Adrenal gland (tissue), 12 donors: ENCODE data around the gene TEX22. TPM values are rescaled to one million over a fixed set of nuclear protein-coding genes. Genes with fewer than 3 reads are reported as not detected.

Source experiments
- DNase-seq, 7 donors: peaks; one replicate each; pipeline ENCODE4 v3.0.0-alpha.2; 2019 to 2020
- H3K27ac ChIP-seq, 5 donors: fragments of 200-600 bp; sonication (generic) in 4 of 5; 1 replicate in 3 of 5; 2 replicates in 2 of 5; pipeline versions ENCODE4 v1.5.1 to v1.8.0; 2016 to 2020; ENCODE audit warnings: mild to moderate bottlenecking in 1 of 5
- H3K27me3 ChIP-seq: fragments of 200-600 bp; 2 replicates; pipeline ENCODE4 v1.8.0; 2021
- H3K36me3 ChIP-seq, 2 donors: fragments of 200-600 bp; replicated peaks in 1 of 2; 1 replicate in 1 of 2; 2 replicates in 1 of 2; pipeline versions ENCODE4 v1.5.1 to v1.8.0; 2018 to 2022
- H3K4me1 ChIP-seq, 2 donors: fragments of 200-600 bp; replicated peaks in 1 of 2; 1 replicate in 1 of 2; 2 replicates in 1 of 2; pipeline versions ENCODE4 v1.5.1 to v1.8.0; 2018 to 2021
- H3K4me3 ChIP-seq, 4 donors: fragments of 200-600 bp; sonication (generic) in 3 of 4; one replicate each; pipeline ENCODE4 v1.5.1; 2016 to 2018
- H3K9me3 ChIP-seq, 3 donors: fragments of 200-600 bp; sonication (generic) in 1 of 3; replicated peaks in 1 of 3; 1 replicate in 2 of 3; 2 replicates in 1 of 3; pipeline versions ENCODE4 v1.5.1 to v1.8.0; 2016 to 2021
- POLR2A ChIP-seq, 2 donors: fragments of 450-650 bp; IDR thresholded peaks; one replicate each; pipeline ENCODE4 v1.6.1; 2017; ENCODE audit warnings: antibody characterized with exemption in 2 of 2, mild to moderate bottlenecking in 2 of 2, moderate library complexity in 1 of 2
- WGBS, 4 donors: extraction: QIAGEN DNeasy Blood & Tissue Kit in 2 of 4; methylation state at CpG; one replicate each; pipeline versions ENCODE4 v1.1.5 to v1.1.7; 2013 to 2017; 5-methylcytosine and 5-hydroxymethylcytosine counted together
- intact Hi-C, 2 donors: fragments of 100-400 bp; cut with DNase I; formaldehyde crosslinking; loops; one replicate each; pipeline versions ENCODE4 v1.14.1 to v1.15.0; 2022 to 2023
- polyA plus RNA-seq, 3 donors: library from polyadenylated mRNA; stranded (reverse); fragments of 200-250 nt in 2 of 3; fragments of 350-450 nt in 1 of 3; fragmentation: Illumina TruSeq in 1 of 3; extraction: RNeasy Lipid Tissue Mini Kit (QIAGEN cat#74804) in 1 of 3; gene quantifications; one replicate each; pipeline ENCODE4 v1.2.3, GENCODE V29; 2013 to 2014
- total RNA-seq, 9 donors: library from RNA; depleted of rRNA in 4 of 9; stranded (reverse); fragments of >200 nt in 4 of 9; fragments of 120-200 nt in 1 of 9; fragmentation: NEBNext Ultra II Directional in 1 of 9; extraction: Animal tissue kit (Norgen Biotek cat#: 25700) in 1 of 9; gene quantifications; one replicate each; pipeline versions ENCODE4 v1.1.0 to v1.2.4, GENCODE V29; 2013 to 2023
- TF ChIP-seq, protein P1 (sequence below), 6 experiments: fragments of 450-650 bp in 4 of 6; fragments of 200-600 bp in 2 of 6; sonication (generic) in 1 of 6; IDR thresholded peaks; 1 replicate in 5 of 6; 2 replicates in 1 of 6; pipeline versions ENCODE4 v1.5.1 to v1.8.0; 2016 to 2021; ENCODE audit warnings: antibody characterized with exemption in 6 of 6, mild to moderate bottlenecking in 2 of 6, moderate library complexity in 1 of 6
- donor health status: healthy with polysubstance abuse.
- donor health status: Bipolar disorder and iron deficiency.
- donor health status: DM: yes; HTN: yes; CAD: no.
- donor health status: DM: no; HTN: no; CAD: no.
- donor health status: DM: no; HTN: no; CAD: no.
- donor health status: DM: yes; HTN: yes; CAD: no.

The TEX22 gene
- total and polyA plus RNA-seq, 12 donors: 0.17 to 2.8 (median 0.38) TPM; not detected in 3

DNA sequence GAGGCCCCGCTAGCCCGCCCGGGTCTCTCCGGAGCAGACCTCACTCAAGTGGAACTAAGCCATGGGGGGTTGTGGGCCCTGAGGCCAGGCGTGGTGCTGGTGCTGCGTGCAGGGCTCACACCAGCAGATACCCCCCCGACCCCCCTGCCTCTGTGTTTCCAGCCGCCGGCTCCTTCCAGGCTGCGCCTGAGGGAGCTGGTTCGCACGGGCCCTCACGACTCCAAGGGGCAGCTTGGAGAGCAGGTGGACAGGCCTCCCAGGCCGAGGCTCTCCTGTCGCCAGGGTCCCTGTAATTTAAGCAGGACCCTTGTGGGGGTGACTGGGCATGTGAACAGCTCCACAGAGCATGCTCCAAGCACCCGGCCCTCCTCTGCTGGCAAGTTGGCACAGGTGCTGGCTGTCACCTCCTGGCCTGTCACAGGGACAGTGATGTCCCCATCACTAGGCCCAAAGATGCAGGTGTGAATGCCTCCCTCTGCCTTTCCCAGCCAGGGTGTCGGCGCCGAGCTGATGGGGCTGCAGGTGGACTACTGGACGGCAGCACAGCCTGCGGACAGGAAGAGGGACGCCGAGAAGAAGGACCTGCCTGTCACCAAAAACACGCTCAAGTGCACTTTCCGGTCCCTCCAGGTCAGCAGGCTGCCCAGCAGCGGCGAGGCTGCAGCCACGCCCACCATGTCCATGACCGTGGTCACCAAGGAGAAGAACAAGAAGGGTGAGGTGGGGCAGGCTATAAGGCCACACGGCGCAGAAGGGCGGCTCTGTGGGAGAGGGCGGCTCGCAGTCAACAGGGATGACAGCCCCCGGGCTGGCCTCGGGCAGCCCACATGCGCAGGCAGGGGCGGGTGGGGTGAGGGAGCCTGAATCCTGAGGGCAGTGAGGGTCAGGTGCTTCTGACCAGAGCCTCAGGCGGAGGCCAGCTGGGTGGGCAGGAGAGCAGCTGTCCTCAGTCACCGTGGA lies 5.9 kb upstream of the TEX22 start:
- Histone ChIP-seq H3K4me1 (peaks cover 0 to under 1% of the 10 kb centered on the region in 2 donors), H3K27ac (no peak overlapping the region), H3K27me3 (no peaks in the 10 kb centered on the region), H3K9me3 (no peaks in the 10 kb centered on the region), H3K36me3 (no peaks in the 10 kb centered on the region), H3K4me3 (no peak overlapping the region)
- 91 to 95% (median 94%) methylated on average over 17 to 40 of the region's 40 CpGs for WGBS, 4 donors
- DNase-seq: peak in 1 of 7 donors; percentile 18
- intact Hi-C loops: no loop called here
- TF ChIP-seq, protein P1, sequence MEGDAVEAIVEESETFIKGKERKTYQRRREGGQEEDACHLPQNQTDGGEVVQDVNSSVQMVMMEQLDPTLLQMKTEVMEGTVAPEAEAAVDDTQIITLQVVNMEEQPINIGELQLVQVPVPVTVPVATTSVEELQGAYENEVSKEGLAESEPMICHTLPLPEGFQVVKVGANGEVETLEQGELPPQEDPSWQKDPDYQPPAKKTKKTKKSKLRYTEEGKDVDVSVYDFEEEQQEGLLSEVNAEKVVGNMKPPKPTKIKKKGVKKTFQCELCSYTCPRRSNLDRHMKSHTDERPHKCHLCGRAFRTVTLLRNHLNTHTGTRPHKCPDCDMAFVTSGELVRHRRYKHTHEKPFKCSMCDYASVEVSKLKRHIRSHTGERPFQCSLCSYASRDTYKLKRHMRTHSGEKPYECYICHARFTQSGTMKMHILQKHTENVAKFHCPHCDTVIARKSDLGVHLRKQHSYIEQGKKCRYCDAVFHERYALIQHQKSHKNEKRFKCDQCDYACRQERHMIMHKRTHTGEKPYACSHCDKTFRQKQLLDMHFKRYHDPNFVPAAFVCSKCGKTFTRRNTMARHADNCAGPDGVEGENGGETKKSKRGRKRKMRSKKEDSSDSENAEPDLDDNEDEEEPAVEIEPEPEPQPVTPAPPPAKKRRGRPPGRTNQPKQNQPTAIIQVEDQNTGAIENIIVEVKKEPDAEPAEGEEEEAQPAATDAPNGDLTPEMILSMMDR (IDR thresholded peaks at IDR 0.05): no peak
- no peak for TF ChIP-seq POLR2A (IDR thresholded peaks at IDR 0.05)

DNA sequence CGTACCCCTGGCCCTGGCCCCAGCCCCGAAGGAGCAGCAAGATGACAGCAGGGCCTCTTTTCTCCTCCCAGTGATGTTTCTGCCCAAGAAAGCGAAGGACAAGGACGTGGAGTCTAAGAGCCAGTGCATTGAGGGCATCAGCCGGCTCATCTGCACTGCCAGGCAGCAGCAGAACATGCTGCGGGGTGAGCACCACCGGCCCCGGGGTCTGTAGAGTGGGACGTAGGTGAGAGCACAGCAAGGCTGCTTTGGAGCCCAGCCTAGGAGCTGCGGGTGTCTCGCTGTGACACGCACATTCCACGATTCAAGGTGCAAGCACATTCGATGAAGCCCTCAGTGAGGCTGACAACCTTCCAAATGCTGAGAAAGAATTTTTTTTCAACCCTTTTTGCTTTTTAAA lies 5.2 kb upstream of the TEX22 start:
- peaks cover 6% of the 10 kb centered on the region in 2 donors for H3K4me1 ChIP-seq
- H3K4me3 ChIP-seq: no peak overlapping the region
- no peak overlapping the region for H3K27ac ChIP-seq
- TF ChIP-seq, protein P1 (IDR thresholded peaks at IDR 0.05): no peak
- TF ChIP-seq POLR2A (IDR thresholded peaks at IDR 0.05): no peak
- DNase-seq: no peak
- intact Hi-C loops: no loop called here
- no peaks in the 10 kb centered on the region for H3K27me3 ChIP-seq
- 93 to 97% (median 95%) methylated on average over 12 to 14 of the region's 14 CpGs for WGBS, 4 donors
- no peaks in the 10 kb centered on the region for H3K36me3 ChIP-seq
- H3K9me3 ChIP-seq: no peaks in the 10 kb centered on the region

DNA sequence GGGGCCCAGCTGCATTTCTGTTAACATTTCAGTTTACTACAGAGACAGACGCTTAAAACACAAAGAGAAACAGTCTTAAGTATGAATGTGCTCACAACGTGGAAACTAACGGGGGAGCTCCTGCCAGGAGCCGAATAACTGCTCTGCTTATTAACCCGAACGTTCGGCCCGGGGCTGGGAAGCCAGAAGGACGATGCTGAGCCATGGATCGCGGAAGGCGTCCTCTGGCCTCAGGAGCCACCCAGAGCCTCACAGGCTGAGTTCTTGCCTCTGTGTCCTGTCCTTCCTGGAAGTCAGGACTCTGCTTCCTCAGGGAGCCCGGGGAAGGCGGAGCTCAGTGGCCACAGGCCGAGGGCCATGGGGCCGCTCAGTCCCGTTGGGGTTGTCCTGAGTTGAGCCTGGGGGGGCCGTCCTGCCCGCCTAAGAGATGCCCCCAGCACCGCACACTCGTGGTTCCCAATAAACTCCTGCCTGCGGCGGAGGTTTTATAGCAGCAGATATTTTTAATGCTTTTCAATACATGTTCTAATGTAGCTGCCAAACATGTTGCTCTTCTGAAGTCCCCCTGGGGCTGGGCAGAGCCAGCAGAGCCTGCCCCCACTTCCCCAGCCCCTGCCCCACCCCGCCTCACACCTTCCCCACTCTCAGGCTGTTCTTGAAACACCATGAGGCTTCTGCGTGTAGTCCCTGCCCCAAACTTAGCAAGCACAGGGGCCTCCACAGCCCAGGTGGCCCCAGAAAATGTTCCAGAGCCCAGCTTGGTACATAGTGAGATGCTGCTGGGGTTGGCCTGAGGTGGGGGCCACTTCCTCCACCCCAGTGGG lies 3.4 kb upstream of the TEX22 start:
- H3K4me3 ChIP-seq: no peak overlapping the region
- no peak for TF ChIP-seq POLR2A (IDR thresholded peaks at IDR 0.05)
- TF ChIP-seq, protein P1 (IDR thresholded peaks at IDR 0.05): no peak
- peaks cover 17 to 19% of the 10 kb centered on the region in 2 donors for H3K4me1 ChIP-seq
- no peaks in the 10 kb centered on the region for H3K9me3 ChIP-seq
- intact Hi-C loops: no loop called here
- no peak overlapping the region for H3K27ac ChIP-seq
- H3K36me3 ChIP-seq: no peaks in the 10 kb centered on the region
- WGBS, 4 donors: 84 to 88% (median 86%) methylated on average over 23 to 25 of the region's 25 CpGs
- DNase-seq: no peak
- no peaks in the 10 kb centered on the region for H3K27me3 ChIP-seq

DNA sequence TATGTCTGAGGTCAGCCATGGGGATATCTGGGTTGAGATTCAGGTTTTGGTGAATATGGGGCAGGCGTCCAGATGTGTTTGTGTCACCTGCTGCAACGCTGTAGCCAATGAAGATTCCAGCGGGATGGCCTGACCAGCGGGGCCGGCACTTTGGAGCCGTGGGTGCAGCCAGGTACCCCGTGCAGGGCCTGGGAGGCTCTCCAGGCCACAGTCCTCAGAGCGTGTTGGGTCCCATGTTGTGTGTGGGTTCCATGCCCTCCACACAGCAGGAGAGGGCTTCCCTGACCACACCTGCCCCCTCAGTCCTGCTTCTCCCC lies 2.8 kb upstream of the TEX22 start:
- no peaks in the 10 kb centered on the region for H3K36me3 ChIP-seq
- intact Hi-C loops: no loop called here
- DNase-seq: no peak
- no peak overlapping the region for H3K4me3 ChIP-seq
- TF ChIP-seq, protein P1 (IDR thresholded peaks at IDR 0.05): no peak
- no peak for TF ChIP-seq POLR2A (IDR thresholded peaks at IDR 0.05)
- no peak overlapping the region for H3K27ac ChIP-seq
- WGBS, 4 donors: 94 to 100% (median 97%) methylated on average over 1 to 8 of the region's 8 CpGs
- no peaks in the 10 kb centered on the region for H3K9me3 ChIP-seq
- no peaks in the 10 kb centered on the region for H3K27me3 ChIP-seq
- peaks cover 17 to 19% of the 10 kb centered on the region in 2 donors for H3K4me1 ChIP-seq
